BJ (cell line): Measurements from ENCODE around the gene FLNC. TPM values are rescaled to one million over a fixed set of nuclear protein-coding genes. Genes with fewer than 3 reads are reported as not detected.

ENCODE experiments used
- CTCF ChIA-PET: fragments of 350-600 bp; formaldehyde crosslinking; extraction: SDS; loops from one replicate; lab custom pipeline; 2021; ENCODE audit warnings: antibody characterized with exemption, inconsistent platforms; lab: Yijun Ruan, JAX
- POLR2A ChIA-PET: fragments of 300-600 bp; sonication (Branson Sonifier 250); formaldehyde crosslinking; extraction: SDS; loops from one replicate; lab custom pipeline; 2021; ENCODE audit warnings: antibody characterized with exemption; lab: Charles Lee
- DNase-seq: peaks from one replicate; pipeline ENCODE4 v3.0.0-alpha.2; 2011; ENCODE audit warnings: low read depth
- H3K27me3 ChIP-seq: 2 replicates; pipeline ENCODE4 v1.6.0; 2011; ENCODE audit warnings: low read length; ENCODE audit not compliant: control insufficient read depth, insufficient read depth
- H3K36me3 ChIP-seq: 2 replicates; pipeline ENCODE4 v1.5.1; 2011; ENCODE audit warnings: low read length; ENCODE audit not compliant: control insufficient read depth, insufficient read depth
- H3K4me3 ChIP-seq: 2 replicates; pipeline ENCODE4 v1.5.1; 2011; ENCODE audit warnings: low read depth, mild to moderate bottlenecking, control low read depth, low read length
- polyA plus RNA-seq: library from polyadenylated mRNA; depleted of rRNA; stranded (reverse); fragments of >200 nt; gene quantifications from 2 replicates; pipeline ENCODE4 v1.2.3, GENCODE V29; 2011
- TF ChIP-seq, protein P1 (sequence below): IDR thresholded peaks from 2 replicates; pipeline ENCODE4 v1.5.1; 2011; ENCODE audit warnings: low read depth, mild to moderate bottlenecking, control low read depth, inconsistent platforms, low read length, moderate library complexity; ENCODE audit not compliant: insufficient read depth

The FLNC gene
- polyA plus RNA-seq, 1 experiment, result 58.6 TPM

DNA sequence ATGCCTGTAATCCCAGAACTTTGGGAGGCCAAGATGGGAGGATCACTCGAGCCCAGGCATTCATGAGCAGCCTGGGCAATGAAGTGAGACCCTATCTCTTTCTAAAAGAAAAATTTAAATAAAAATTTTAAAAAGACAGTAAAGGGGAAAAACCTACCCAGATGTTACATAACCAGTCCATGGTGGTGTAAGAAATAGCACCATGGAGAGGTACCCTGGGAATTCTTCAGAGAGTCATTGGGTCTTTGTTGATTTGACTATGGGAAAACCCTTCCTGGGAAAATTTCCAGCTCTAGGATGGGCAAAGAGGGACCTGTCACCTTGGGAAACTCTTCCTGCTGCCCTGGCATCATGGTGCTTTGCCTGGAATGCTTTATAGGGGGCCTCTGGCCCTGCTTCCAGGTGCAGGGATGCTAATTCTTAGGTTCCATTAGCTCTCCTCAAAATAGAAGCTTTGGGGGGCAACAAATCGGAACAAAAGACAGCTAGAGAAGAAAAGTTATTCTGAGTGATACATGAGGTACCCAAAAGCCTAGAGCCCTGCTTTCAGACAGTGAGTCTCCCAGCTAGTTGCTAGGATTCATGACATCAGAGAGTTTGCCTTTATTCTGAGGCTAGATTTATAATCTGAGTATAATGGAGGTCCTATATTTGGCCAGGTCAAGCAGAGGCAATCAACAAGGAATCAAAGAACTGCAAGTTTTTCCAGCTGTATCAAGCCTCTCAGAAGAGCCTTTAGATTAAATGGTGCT, 28.4 kb upstream of the FLNC start:
- TF ChIP-seq, protein P1, sequence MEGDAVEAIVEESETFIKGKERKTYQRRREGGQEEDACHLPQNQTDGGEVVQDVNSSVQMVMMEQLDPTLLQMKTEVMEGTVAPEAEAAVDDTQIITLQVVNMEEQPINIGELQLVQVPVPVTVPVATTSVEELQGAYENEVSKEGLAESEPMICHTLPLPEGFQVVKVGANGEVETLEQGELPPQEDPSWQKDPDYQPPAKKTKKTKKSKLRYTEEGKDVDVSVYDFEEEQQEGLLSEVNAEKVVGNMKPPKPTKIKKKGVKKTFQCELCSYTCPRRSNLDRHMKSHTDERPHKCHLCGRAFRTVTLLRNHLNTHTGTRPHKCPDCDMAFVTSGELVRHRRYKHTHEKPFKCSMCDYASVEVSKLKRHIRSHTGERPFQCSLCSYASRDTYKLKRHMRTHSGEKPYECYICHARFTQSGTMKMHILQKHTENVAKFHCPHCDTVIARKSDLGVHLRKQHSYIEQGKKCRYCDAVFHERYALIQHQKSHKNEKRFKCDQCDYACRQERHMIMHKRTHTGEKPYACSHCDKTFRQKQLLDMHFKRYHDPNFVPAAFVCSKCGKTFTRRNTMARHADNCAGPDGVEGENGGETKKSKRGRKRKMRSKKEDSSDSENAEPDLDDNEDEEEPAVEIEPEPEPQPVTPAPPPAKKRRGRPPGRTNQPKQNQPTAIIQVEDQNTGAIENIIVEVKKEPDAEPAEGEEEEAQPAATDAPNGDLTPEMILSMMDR, result no peak
- H3K36me3 ChIP-seq, result peaks cover 15% of the 10 kb centered on the region
- POLR2A ChIA-PET, result no interaction called here
- DNase-seq, result no peak
- no peaks in the 10 kb centered on the region for H3K27me3 ChIP-seq
- CTCF ChIA-PET, result interaction anchor here (0.9 to 1.5 kb wide), 2 partner anchors 18 to 40 kb away, joined by 3 to 5 read pairs; no protein-coding TSS in a partner anchor
- H3K4me3 ChIP-seq, result no peak overlapping the region

DNA sequence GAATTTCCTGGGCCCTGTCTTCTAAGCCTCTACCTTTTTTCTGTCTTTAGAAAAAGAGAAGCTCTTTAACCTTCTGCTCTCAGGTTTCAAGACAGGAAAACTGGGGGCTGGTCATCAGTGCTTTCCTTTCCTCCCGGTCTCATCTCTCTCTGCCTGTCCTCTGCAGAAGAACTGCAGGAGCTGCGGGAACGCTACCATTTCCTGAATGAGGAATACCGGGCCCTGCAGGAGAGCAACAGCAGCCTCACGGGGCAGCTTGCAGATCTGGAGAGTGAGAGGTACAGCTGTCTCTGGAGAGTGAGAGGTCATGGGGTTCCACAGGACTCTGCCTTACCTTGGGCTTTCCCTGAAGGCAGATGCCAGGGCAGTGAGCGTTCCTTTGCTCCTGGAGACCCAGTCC, 25.7 kb upstream of the FLNC start:
- ChIA-PET POLR2A (no interaction called here), CTCF (interaction anchor here (1.6 to 1.7 kb wide), 2 partner anchors 10 to 19 kb away, joined by 4 to 5 read pairs; no protein-coding TSS in a partner anchor)
- Histone ChIP-seq H3K27me3 (no peaks in the 10 kb centered on the region), H3K36me3 (peaks cover 17% of the 10 kb centered on the region), H3K4me3 (no peak overlapping the region)
- TF ChIP-seq, protein P1, result no peak
- DNase-seq, result no peak

DNA sequence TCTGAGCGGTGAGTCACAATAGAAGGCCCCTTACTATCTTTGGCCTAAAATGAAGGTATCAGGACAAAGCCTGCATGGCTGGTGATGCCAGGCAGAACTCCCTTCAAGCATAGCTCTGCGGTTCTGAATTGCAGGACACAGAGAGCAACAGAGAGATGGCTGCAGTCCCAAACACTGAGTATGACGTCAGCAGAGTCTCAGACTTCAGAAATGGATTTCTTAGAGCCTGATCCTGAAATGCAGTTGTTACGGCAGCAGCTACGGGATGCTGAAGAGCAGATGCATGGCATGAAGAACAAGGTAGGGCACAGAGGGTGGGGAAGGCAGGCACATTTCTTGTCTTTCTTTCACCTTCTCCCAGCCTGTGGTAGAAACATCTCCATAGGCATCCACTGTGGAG, 25.0 kb upstream of the FLNC start:
- no peak for DNase-seq
- Histone ChIP-seq H3K4me3 (no peak overlapping the region), H3K36me3 (peaks cover 17% of the 10 kb centered on the region), H3K27me3 (no peaks in the 10 kb centered on the region)
- TF ChIP-seq, protein P1, result no peak
- CTCF ChIA-PET, result interaction anchor here (1.6 to 1.9 kb wide), 3 partner anchors 9 to 19 kb away, joined by 4 to 5 read pairs (median 5); no protein-coding TSS in a partner anchor
- POLR2A ChIA-PET, result no interaction called here

DNA sequence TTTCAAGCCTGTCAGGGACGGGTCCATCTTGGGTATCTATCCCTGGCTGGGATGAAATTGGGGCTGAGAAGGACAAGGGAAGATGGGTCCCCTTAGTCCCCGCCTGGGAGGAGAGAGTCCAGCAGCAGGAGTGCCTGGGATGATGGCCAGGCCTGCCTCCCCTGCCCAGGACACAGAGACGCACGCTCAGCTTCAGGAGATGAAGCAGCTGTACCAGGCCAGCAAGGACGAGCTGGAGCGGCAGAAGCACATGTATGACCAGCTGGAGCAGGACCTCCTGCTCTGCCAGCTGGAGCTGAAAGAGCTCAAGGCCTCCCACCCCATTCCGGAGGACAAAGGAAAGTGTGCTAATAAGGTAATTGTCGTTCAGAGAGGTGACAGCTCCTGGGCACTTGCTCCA, 23.0 kb upstream of the FLNC start:
- H3K27me3 ChIP-seq, result no peaks in the 10 kb centered on the region
- peaks cover 13% of the 10 kb centered on the region for H3K36me3 ChIP-seq
- no peak overlapping the region for H3K4me3 ChIP-seq
- ChIA-PET CTCF (interaction anchor here (0.5 to 1.2 kb wide), 3 partner anchors 9 to 52 kb away, joined by 3 to 4 read pairs (median 3); no protein-coding TSS in a partner anchor), POLR2A (no interaction called here)
- TF ChIP-seq, protein P1, result no peak
- no peak for DNase-seq

GRCh38 chr7:128809363-128809762, 20.8 kb upstream of the FLNC start:
- no peaks in the 10 kb centered on the region for H3K27me3 ChIP-seq
- CTCF ChIA-PET, result interaction anchor here (1.4 to 1.7 kb wide), 2 partner anchors 13 to 14 kb away, joined by 3 to 4 read pairs; no protein-coding TSS in a partner anchor
- DNase-seq, result no peak
- TF ChIP-seq, protein P1, result no peak
- POLR2A ChIA-PET, result no interaction called here
- H3K36me3 ChIP-seq, result peaks cover 13% of the 10 kb centered on the region
- no peak overlapping the region for H3K4me3 ChIP-seq
